ENCODE measurements around the gene ADCK2.

ADCK2 gene

GRCh38 chr7:140744005-140744404 lies 71.3 kb downstream of the ADCK2 start:
- no peak overlapping the region for H3K4me3 Mint-ChIP-seq
- DNase-seq (no peak), ATAC-seq (replicated peaks) (no peak)
- peaks cover 17 to 30% of the 10 kb centered on the region in 2 donors for H3K36me3 Mint-ChIP-seq
- H3K4me1 Mint-ChIP-seq: peaks cover 3 to 13% of the 10 kb centered on the region in 2 donors
- no peak overlapping the region for H3K27ac Mint-ChIP-seq
- H3K9me3 Mint-ChIP-seq: no peaks in the 10 kb centered on the region
- no peaks in the 10 kb centered on the region for H3K27me3 Mint-ChIP-seq
